CD14-positive monocyte (primary cell): ENCODE measurements around the gene MYO5B. TPM values are rescaled to one million over a fixed set of nuclear protein-coding genes. Genes with fewer than 3 reads are reported as not detected.
"Not testable (repeated sequence)": the region's sequence is repeated elsewhere in the genome, so short reads cannot be mapped to it uniquely, and the experiment has no call there.

Experiments used
- DNase-seq, 3 donors: peaks; one replicate each; pipeline ENCODE4 v3.0.0-alpha.2; 2011 to 2022
- H2AFZ ChIP-seq: 2 replicates; pipeline ENCODE4 v1.6.0; 2012; ENCODE audit warnings: mild to moderate bottlenecking, low read depth, low read length, inconsistent platforms; ENCODE audit not compliant: insufficient read depth, poor library complexity, severe bottlenecking
- H3K27ac ChIP-seq, 2 donors: 1 replicate in 1 of 2; 2 replicates in 1 of 2; pipeline ENCODE4 v1.5.1; 2012 to 2013; ENCODE audit warnings: low read length in 2 of 2, control low read depth in 1 of 2, inconsistent platforms in 1 of 2, low read depth in 1 of 2, mild to moderate bottlenecking in 1 of 2
- H3K27me3 ChIP-seq, 2 donors: one replicate each; pipeline versions ENCODE4 v1.6.0 to v1.6.1; 2011 to 2013; ENCODE audit warnings: low read length in 2 of 2; ENCODE audit not compliant: control insufficient read depth in 2 of 2, insufficient read depth in 2 of 2
- H3K36me3 ChIP-seq, 2 donors: replicated peaks in 1 of 2; 1 replicate in 1 of 2; 2 replicates in 1 of 2; pipeline versions ENCODE4 v1.5.1 to v1.6.1; 2012 to 2013; ENCODE audit warnings: low read length in 2 of 2, control low read depth in 1 of 2, inconsistent platforms in 1 of 2, mild to moderate bottlenecking in 1 of 2; ENCODE audit not compliant: insufficient read depth in 2 of 2, control insufficient read depth in 1 of 2
- H3K4me1 ChIP-seq, 2 donors: 1 replicate in 1 of 2; 2 replicates in 1 of 2; pipeline versions ENCODE4 v1.5.1 to v1.6.1; 2012 to 2013; ENCODE audit warnings: low read length in 2 of 2, control low read depth in 1 of 2, inconsistent platforms in 1 of 2, mild to moderate bottlenecking in 1 of 2, moderate library complexity in 1 of 2; ENCODE audit not compliant: insufficient read depth in 2 of 2, control insufficient read depth in 1 of 2
- H3K4me2 ChIP-seq: replicated peaks from 2 replicates; pipeline ENCODE3; 2012; ENCODE audit warnings: low read length, moderate library complexity, mild to moderate bottlenecking; ENCODE audit not compliant: poor library complexity, severe bottlenecking; ENCODE audit errors: extremely low read depth
- H3K4me3 ChIP-seq, 3 experiments: fragments of 200-600 bp in 1 of 3; sonication (generic) in 1 of 3; replicated peaks in 1 of 3; 1 replicate in 2 of 3; 2 replicates in 1 of 3; pipeline ENCODE4 v1.5.1; 2011 to 2013; ENCODE audit warnings: low read length in 3 of 3, mild to moderate bottlenecking in 3 of 3, control low read depth in 2 of 3, low read depth in 2 of 3, inconsistent platforms in 1 of 3, moderate library complexity in 1 of 3
- H3K79me2 ChIP-seq: 2 replicates; pipeline ENCODE4 v1.6.0; 2012; ENCODE audit warnings: mild to moderate bottlenecking, control low read depth, inconsistent platforms, low read length, moderate library complexity; ENCODE audit not compliant: insufficient read depth
- H3K9ac ChIP-seq: 2 replicates; pipeline ENCODE4 v1.6.0; 2017; ENCODE audit warnings: low read length, mild to moderate bottlenecking; ENCODE audit not compliant: insufficient read depth, poor library complexity, severe bottlenecking
- H3K9me3 ChIP-seq, 2 donors: replicated peaks in 1 of 2; 1 replicate in 1 of 2; 2 replicates in 1 of 2; pipeline versions ENCODE4 v1.5.1 to v1.6.1; 2012 to 2013; ENCODE audit warnings: low read length in 2 of 2, control low read depth in 1 of 2; ENCODE audit not compliant: control insufficient read depth in 1 of 2, insufficient read depth in 1 of 2
- H4K20me1 ChIP-seq: 2 replicates; pipeline ENCODE4 v1.6.0; 2012; ENCODE audit warnings: mild to moderate bottlenecking, low read length, control low read depth, moderate library complexity; ENCODE audit not compliant: insufficient read depth
- H3K27ac Mint-ChIP-seq, 7 donors: one replicate each; pipeline ENCODE4 v1.8.0; 2020; ENCODE audit warnings: mild to moderate bottlenecking in 7 of 7, mixed read lengths in 7 of 7, moderate library complexity in 6 of 7, inconsistent platforms in 2 of 7
- H3K27me3 Mint-ChIP-seq, 3 donors: one replicate each; pipeline ENCODE4 v1.8.0; 2021 to 2022; ENCODE audit warnings: low read depth in 3 of 3, mild to moderate bottlenecking in 3 of 3, mixed read lengths in 3 of 3, moderate library complexity in 3 of 3, inconsistent platforms in 1 of 3
- H3K36me3 Mint-ChIP-seq, 2 donors: one replicate each; pipeline ENCODE4 v1.8.0; 2020; ENCODE audit warnings: mixed read lengths in 2 of 2, inconsistent platforms in 1 of 2, mild to moderate bottlenecking in 1 of 2
- H3K4me1 Mint-ChIP-seq: one replicate; pipeline ENCODE4 v1.8.0; 2020; ENCODE audit warnings: mild to moderate bottlenecking, mixed read lengths
- H3K4me3 Mint-ChIP-seq, 2 donors: one replicate each; pipeline ENCODE4 v1.8.0; 2020; ENCODE audit warnings: mild to moderate bottlenecking in 2 of 2, mixed read lengths in 2 of 2, moderate library complexity in 1 of 2
- H3K9me3 Mint-ChIP-seq, 7 donors: one replicate each; pipeline ENCODE4 v1.8.0; 2020 to 2022; ENCODE audit warnings: mixed read lengths in 7 of 7, mild to moderate bottlenecking in 6 of 7, moderate library complexity in 6 of 7, inconsistent platforms in 2 of 7
- WGBS: methylation state at CpG from one replicate; pipeline ENCODE4 v1.1.5; 2013; ENCODE audit warnings: missing lambda C conversion rate; ENCODE audit not compliant: insufficient coverage; 5-methylcytosine and 5-hydroxymethylcytosine counted together
- intact Hi-C, 2 donors: fragments of 100-400 bp; cut with micrococcal nuclease; formaldehyde crosslinking; loops; one replicate each; pipeline versions ENCODE4 v1.15.0 to v1.15.1; 2023
- polyA plus RNA-seq, 3 donors: library from polyadenylated mRNA; depleted of rRNA in 1 of 3; unstranded in 2 of 3; stranded (reverse) in 1 of 3; fragments of 300-500 nt in 2 of 3; fragments of >200 nt in 1 of 3; fragmentation: Illumina TruSeq in 2 of 3; gene quantifications; 1 replicate in 2 of 3; 2 replicates in 1 of 3; pipeline ENCODE4 v1.2.3, GENCODE V29; 2012 to 2021
- TF ChIP-seq, protein P1 (sequence below): fragments of 200-600 bp; IDR thresholded peaks from one replicate; pipeline ENCODE4 v1.8.0; 2022; ENCODE audit warnings: antibody characterized with exemption, mild to moderate bottlenecking

Gene MYO5B
- polyA plus RNA-seq, 3 donors = 0.04 TPM; not detected in 2

DNA sequence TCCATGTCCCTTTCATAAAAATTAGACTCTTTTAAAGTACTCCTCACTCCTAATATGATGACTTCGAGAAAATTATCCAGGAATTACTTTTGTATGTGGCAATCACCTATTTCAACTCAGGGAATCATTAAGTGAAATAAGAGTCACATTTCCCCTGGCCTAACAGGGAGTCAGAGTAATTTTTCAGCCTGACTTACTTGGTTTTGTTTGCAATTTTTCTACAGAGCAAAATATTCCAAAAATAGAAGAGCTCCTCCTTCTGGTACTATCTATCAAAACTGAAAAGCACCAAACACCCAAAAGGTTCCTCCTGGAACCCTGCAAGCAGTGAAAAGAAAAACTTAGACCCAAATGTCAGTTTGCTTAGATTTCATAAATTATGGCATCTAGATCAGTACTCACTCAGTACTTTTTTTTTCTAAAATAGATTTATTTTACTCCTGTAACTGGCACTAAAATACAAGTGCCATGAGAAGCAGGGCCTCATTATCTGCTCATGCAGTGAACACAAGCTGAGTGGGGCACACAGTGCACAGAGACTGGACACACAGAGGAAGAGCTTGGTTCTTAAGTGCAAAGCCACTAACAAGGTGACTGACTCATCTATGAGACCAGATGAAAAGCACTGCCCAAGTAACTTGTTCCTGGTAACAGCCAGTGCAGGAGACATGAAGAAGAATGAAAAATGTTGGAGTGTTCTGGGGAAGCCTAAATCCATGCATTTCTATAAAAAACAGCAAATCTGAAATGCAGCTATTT, 410.3 kb downstream of the MYO5B start:
- TF ChIP-seq, protein P1, sequence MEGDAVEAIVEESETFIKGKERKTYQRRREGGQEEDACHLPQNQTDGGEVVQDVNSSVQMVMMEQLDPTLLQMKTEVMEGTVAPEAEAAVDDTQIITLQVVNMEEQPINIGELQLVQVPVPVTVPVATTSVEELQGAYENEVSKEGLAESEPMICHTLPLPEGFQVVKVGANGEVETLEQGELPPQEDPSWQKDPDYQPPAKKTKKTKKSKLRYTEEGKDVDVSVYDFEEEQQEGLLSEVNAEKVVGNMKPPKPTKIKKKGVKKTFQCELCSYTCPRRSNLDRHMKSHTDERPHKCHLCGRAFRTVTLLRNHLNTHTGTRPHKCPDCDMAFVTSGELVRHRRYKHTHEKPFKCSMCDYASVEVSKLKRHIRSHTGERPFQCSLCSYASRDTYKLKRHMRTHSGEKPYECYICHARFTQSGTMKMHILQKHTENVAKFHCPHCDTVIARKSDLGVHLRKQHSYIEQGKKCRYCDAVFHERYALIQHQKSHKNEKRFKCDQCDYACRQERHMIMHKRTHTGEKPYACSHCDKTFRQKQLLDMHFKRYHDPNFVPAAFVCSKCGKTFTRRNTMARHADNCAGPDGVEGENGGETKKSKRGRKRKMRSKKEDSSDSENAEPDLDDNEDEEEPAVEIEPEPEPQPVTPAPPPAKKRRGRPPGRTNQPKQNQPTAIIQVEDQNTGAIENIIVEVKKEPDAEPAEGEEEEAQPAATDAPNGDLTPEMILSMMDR = no peak
- H3K36me3 Mint-ChIP-seq = peaks cover 80 to 81% of the 10 kb centered on the region in 2 donors
- peaks cover 51 to 99% of the 10 kb centered on the region in 2 donors for H3K36me3 ChIP-seq
- no peaks in the 10 kb centered on the region for H3K4me1 ChIP-seq
- H4K20me1 ChIP-seq = no peaks in the 10 kb centered on the region
- peaks cover 5% of the 10 kb centered on the region for H3K4me1 Mint-ChIP-seq
- no peak overlapping the region for H2AFZ ChIP-seq
- H3K4me3 Mint-ChIP-seq = no peak overlapping the region
- H3K4me2 ChIP-seq = no peak overlapping the region
- H3K9ac ChIP-seq = no peak overlapping the region
- H3K27me3 Mint-ChIP-seq = peaks cover 0 to 3% (median 0%) of the 10 kb centered on the region in 3 donors
- WGBS = no CpG with 5 or more reads among the region's 1 CpG
- peak overlapping the region in 2 of 7 donors; percentile 6 to 74 for H3K27ac Mint-ChIP-seq
- no peaks in the 10 kb centered on the region for H3K79me2 ChIP-seq
- no peak for DNase-seq
- H3K9me3 ChIP-seq = no peaks in the 10 kb centered on the region
- H3K27ac ChIP-seq = no peak overlapping the region
- intact Hi-C loops = no loop called here
- H3K27me3 ChIP-seq = no peaks in the 10 kb centered on the region
- H3K9me3 Mint-ChIP-seq = peaks cover 0 to 10% (median 6%) of the 10 kb centered on the region in 7 donors
- H3K4me3 ChIP-seq = no peak overlapping the region

DNA sequence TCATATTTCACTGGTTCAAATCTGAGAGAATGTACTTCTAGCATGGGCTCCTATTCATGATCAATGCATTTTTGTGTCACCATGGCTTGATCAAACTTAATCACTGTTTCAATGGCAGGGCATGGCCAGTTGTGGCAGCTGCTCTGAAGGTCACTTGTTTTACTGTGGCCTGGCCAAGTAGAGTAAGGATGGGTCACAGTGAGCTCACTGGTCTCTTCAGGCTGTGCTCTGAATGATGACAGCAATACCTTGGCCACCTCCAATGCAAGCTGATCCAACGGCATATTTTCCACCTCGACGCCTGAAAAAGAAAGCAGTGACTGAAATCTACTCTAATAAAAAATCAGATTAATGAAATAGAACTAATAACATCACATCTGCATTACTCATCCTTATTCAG, 411.3 kb downstream of the MYO5B start:
- H3K27me3 Mint-ChIP-seq, H3K4me3 Mint-ChIP-seq, H2AFZ ChIP-seq, H3K4me1 Mint-ChIP-seq, H3K4me1 ChIP-seq, H3K79me2 ChIP-seq, H3K27me3 ChIP-seq, H3K27ac ChIP-seq, H3K4me2 ChIP-seq, H3K4me3 ChIP-seq, H3K27ac Mint-ChIP-seq, DNase-seq, H3K9me3 ChIP-seq, H3K9ac ChIP-seq, H4K20me1 ChIP-seq, intact Hi-C loops: not testable (repeated sequence)
- H3K36me3 ChIP-seq = peaks cover 46 to 98% of the 10 kb centered on the region in 2 donors
- 100% methylated on average over 3 of the region's 3 CpGs for WGBS
- Mint-ChIP-seq H3K9me3 (peaks cover 7 to 17% (median 14%) of the 10 kb centered on the region in 7 donors), H3K36me3 (peaks cover 80 to 82% of the 10 kb centered on the region in 2 donors)
